K562 (cell line): ENCODE measurements around the gene MRAS. TPM values are rescaled to one million over a fixed set of nuclear protein-coding genes. Genes with fewer than 3 reads are reported as not detected.

ENCODE experiments used
- ATAC-seq: fragments of 200-7000 bp; cut with Tn5 transposase; 3 replicates; pipeline ENCODE4 v1.9.1; 2020; ENCODE audit warnings: moderate library complexity
- BruUV-seq: library from RNA; stranded (reverse); fragments of 400-500 nt; replicated peaks from 2 replicates; lab custom pipeline; 2021; lab: Mats Ljungman, UMichigan
- CTCF ChIA-PET: fragments of 300-600 bp; formaldehyde crosslinking; extraction: SDS; loops from one replicate; lab custom pipeline; 2021; ENCODE audit warnings: low intra/inter-chr PET ratio; lab: Yijun Ruan, JAX
- POLR2A ChIA-PET: fragments of 300-600, 350-650 bp; sonication (Branson Sonifier 250); formaldehyde crosslinking; extraction: SDS; loops from one replicate; lab custom pipeline; 2021; ENCODE audit warnings: antibody characterized with exemption, inconsistent platforms; lab: Yijun Ruan, JAX
- DNase-seq, 4 experiments: peaks; one replicate each; pipeline versions ENCODE4 v3.0.0 to v3.0.0-alpha.2; 2011 to 2018; ENCODE audit warnings: low spot score in 3 of 4, mixed read lengths in 3 of 4; ENCODE audit errors: extremely low read depth in 1 of 4
- FAIRE-seq: peaks from 2 replicates; lab custom pipeline; 2011; peaks lifted over from hg19 to GRCh38; lab: Jason Lieb, UNC
- H2AFZ ChIP-seq: 2 replicates; pipeline ENCODE4 v1.6.0; 2011; ENCODE audit warnings: low read depth, low read length, control low read depth, inconsistent platforms
- H3K27ac ChIP-seq: fragments of 200-600 bp; 3 replicates; pipeline ENCODE4 v1.8.0; 2011; ENCODE audit warnings: low read depth, mild to moderate bottlenecking, control low read depth, inconsistent platforms, low read length, moderate library complexity, mixed read lengths; ENCODE audit errors: extremely low read depth
- H3K27me3 ChIP-seq, 2 experiments: fragments of 300-600 bp in 1 of 2; 2 replicates in 1 of 2; 3 replicates in 1 of 2; pipeline versions ENCODE4 v1.6.0 to v1.8.0; 2011; ENCODE audit warnings: inconsistent platforms in 2 of 2, low read length in 2 of 2, mild to moderate bottlenecking in 1 of 2, mixed read lengths in 1 of 2, moderate library complexity in 1 of 2; ENCODE audit not compliant: control insufficient read depth in 2 of 2, insufficient read depth in 2 of 2
- H3K36me3 ChIP-seq: fragments of 300-600 bp; 3 replicates; pipeline ENCODE4 v1.8.0; 2011; ENCODE audit warnings: mild to moderate bottlenecking, low read length, inconsistent platforms; ENCODE audit not compliant: control insufficient read depth, insufficient read depth
- H3K4me1 ChIP-seq, 2 experiments: fragments of 200-600 bp in 1 of 2; replicated peaks in 1 of 2; 2 replicates in 1 of 2; 3 replicates in 1 of 2; pipeline versions ENCODE4 v1.5.1 to v1.8.0; 2011; ENCODE audit warnings: inconsistent platforms in 2 of 2, low read length in 2 of 2, mild to moderate bottlenecking in 1 of 2, mixed read lengths in 1 of 2, moderate library complexity in 1 of 2; ENCODE audit not compliant: control insufficient read depth in 2 of 2, insufficient read depth in 2 of 2
- H3K4me2 ChIP-seq: 2 replicates; pipeline ENCODE4 v1.6.1; 2011; ENCODE audit warnings: low read length, control low read depth, inconsistent platforms, mixed read lengths; ENCODE audit not compliant: insufficient read depth
- H3K4me3 ChIP-seq: fragments of 200-600 bp; sonication (generic), shearing (Covaris generic); 2 replicates; pipeline ENCODE4 v1.5.1; 2016; ENCODE audit warnings: control low read depth, inconsistent platforms
- H3K79me2 ChIP-seq: fragments of 200-600 bp; 3 replicates; pipeline ENCODE4 v1.8.0; 2011; ENCODE audit warnings: low read length, inconsistent platforms; ENCODE audit not compliant: control insufficient read depth, insufficient read depth
- H3K9ac ChIP-seq, 2 experiments: 2 replicates each; pipeline versions ENCODE4 v1.6.0 to v1.6.1; 2011; ENCODE audit warnings: low read depth in 2 of 2, low read length in 2 of 2, control low read depth in 1 of 2, inconsistent platforms in 1 of 2, mild to moderate bottlenecking in 1 of 2, mixed read lengths in 1 of 2; ENCODE audit not compliant: insufficient read depth in 1 of 2
- H3K9me1 ChIP-seq: one replicate; pipeline ENCODE4 v1.6.0; 2011; ENCODE audit warnings: inconsistent platforms, mild to moderate bottlenecking, low read length, moderate library complexity; ENCODE audit not compliant: control insufficient read depth, insufficient read depth
- H3K9me3 ChIP-seq: replicated peaks from 2 replicates; pipeline ENCODE4 v1.5.1; 2011; ENCODE audit warnings: low read depth, low read length, inconsistent platforms; ENCODE audit not compliant: control insufficient read depth, insufficient read depth
- H4K20me1 ChIP-seq: replicated peaks from 2 replicates; pipeline ENCODE4 v1.6.1; 2011; ENCODE audit warnings: low read length, inconsistent platforms, mixed read lengths; ENCODE audit not compliant: control insufficient read depth, insufficient read depth
- EHMT2 ChIP-seq: fragments of 450-650 bp; IDR thresholded peaks from 2 replicates; pipeline ENCODE4 v1.6.1; 2018; ENCODE audit warnings: antibody characterized with exemption
- SOX6 ChIP-seq: fragments of 450-650 bp; IDR thresholded peaks from 2 replicates; pipeline ENCODE4 v1.6.1; 2014; ENCODE audit warnings: mild to moderate bottlenecking
- ZKSCAN1 ChIP-seq: fragments of 150-350 bp; IDR thresholded peaks from 2 replicates; pipeline ENCODE4 v1.6.1; 2016; ENCODE audit warnings: low read depth, low read length
- ZNF347 ChIP-seq: fragments of 450-650 bp; formaldehyde crosslinking; IDR thresholded peaks from 2 replicates; pipeline ENCODE4 v1.4.0; 2020; ENCODE audit warnings: low read depth, mild to moderate bottlenecking, moderate library complexity
- WGBS: fragments of 100-300 bp; shearing (Covaris generic); methylation state at CpG from one replicate; pipeline ENCODE4 v1.1.6; 2016; ENCODE audit warnings: low coverage, mixed read lengths; ENCODE audit not compliant: insufficient coverage; ENCODE audit errors: missing lambda C conversion rate; 5-methylcytosine and 5-hydroxymethylcytosine counted together
- in situ Hi-C: fragments of 300-500 bp; cut with MboI; formaldehyde crosslinking; loops from 4 replicates; pipeline ENCODE4 v1.15.0; 2018; ENCODE audit warnings: inconsistent platforms, mixed read lengths
- intact Hi-C: fragments of 100-400 bp; cut with micrococcal nuclease; formaldehyde crosslinking; loops from 2 replicates; pipeline ENCODE4 v1.14.2; 2022
- polyA plus RNA-seq, 8 experiments: library from polyadenylated mRNA; depleted of rRNA in 4 of 8; stranded (reverse) in 5 of 8; unstranded in 3 of 8; fragments of >200 nt; fragmentation: Nextera tagmentation in 2 of 8; fragmentation: Illumina TruSeq in 1 of 8; extraction: Ambion mirVana in 2 of 8; extraction: Trizol in 1 of 8; gene quantifications; 2 replicates each; pipeline versions ENCODE4 v1.2.1 to v1.2.3, GENCODE V29; 2011 to 2014; ENCODE audit warnings: inconsistent platforms in 1 of 8, missing spikeins in 1 of 8
- total RNA-seq, 7 experiments: library from RNA; depleted of rRNA in 6 of 7; stranded (reverse); fragments of >200 nt in 6 of 7; fragmentation: Illumina TruSeq in 2 of 7; extraction: Trizol in 2 of 7; gene quantifications; 2 replicates each; pipeline versions ENCODE4 v1.2.1 to v1.2.3, GENCODE V29; 2011 to 2021; ENCODE audit warnings: low replicate concordance in 1 of 7
- TF ChIP-seq, protein P1 (sequence below): fragments of 150-350 bp; conservative IDR thresholded peaks from 2 replicates; pipeline ENCODE4 v1.6.1; 2014; ENCODE audit warnings: low read length

The MRAS gene
- total and polyA plus RNA-seq, 9 of the 15 experiments (the other 6 are each of a cell fraction or from before 2014, with no cell fraction given), result 1.5 to 10.0 (median 5.0) TPM

- Histone ChIP-seq H3K4me2 (no peak overlapping the region), H3K9ac (no peak overlapping the region), H3K36me3 (no peaks in the 10 kb centered on the region), H4K20me1 (no peaks in the 10 kb centered on the region), H3K79me2 (no peaks in the 10 kb centered on the region), H3K9me3 (no peaks in the 10 kb centered on the region), H3K27me3 (peaks cover 0 to 7% of the 10 kb centered on the region in 2 experiments; a peak in 2 of 5 replicates), H3K4me3 (no peak overlapping the region), H3K27ac (no peak overlapping the region), H3K4me1 (no peaks in the 10 kb centered on the region), H3K9me1 (peaks cover 4% of the 10 kb centered on the region), H2AFZ (no peak overlapping the region)
- DNase-seq (no peak), FAIRE-seq (no peak), ATAC-seq (no peak)
- POLR2A ChIA-PET, result no interaction called here
- WGBS, result 21% methylated on average over 3 of the region's 7 CpGs
- intact Hi-C loops, result no loop called here
- no TSS peak for BruUV-seq
- CTCF ChIA-PET, result no interaction called here
- in situ Hi-C loops, result no loop called here
- TF ChIP-seq SOX6 (no peak), ZKSCAN1 (no peak), EHMT2 (no peak), ZNF347 (CRISPR knock-in tag) (no peak)
- TF ChIP-seq, protein P1, sequence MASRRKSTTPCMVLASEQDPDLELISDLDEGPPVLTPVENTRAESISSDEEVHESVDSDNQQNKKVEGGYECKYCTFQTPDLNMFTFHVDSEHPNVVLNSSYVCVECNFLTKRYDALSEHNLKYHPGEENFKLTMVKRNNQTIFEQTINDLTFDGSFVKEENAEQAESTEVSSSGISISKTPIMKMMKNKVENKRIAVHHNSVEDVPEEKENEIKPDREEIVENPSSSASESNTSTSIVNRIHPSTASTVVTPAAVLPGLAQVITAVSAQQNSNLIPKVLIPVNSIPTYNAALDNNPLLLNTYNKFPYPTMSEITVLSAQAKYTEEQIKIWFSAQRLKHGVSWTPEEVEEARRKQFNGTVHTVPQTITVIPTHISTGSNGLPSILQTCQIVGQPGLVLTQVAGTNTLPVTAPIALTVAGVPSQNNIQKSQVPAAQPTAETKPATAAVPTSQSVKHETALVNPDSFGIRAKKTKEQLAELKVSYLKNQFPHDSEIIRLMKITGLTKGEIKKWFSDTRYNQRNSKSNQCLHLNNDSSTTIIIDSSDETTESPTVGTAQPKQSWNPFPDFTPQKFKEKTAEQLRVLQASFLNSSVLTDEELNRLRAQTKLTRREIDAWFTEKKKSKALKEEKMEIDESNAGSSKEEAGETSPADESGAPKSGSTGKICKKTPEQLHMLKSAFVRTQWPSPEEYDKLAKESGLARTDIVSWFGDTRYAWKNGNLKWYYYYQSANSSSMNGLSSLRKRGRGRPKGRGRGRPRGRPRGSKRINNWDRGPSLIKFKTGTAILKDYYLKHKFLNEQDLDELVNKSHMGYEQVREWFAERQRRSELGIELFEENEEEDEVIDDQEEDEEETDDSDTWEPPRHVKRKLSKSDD, result no peak
These were observed 8.5 kb downstream of the MRAS start for GRCh38 chr3:138356730-138357405.
